HEK293 (cell line): ENCODE data around the gene NUMA1.

ENCODE experiments used
- CTCF ChIA-PET: fragments of 350-600 bp; formaldehyde crosslinking; extraction: SDS; loops from one replicate; lab custom pipeline; 2021; ENCODE audit warnings: antibody characterized with exemption; lab: Yijun Ruan, JAX
- POLR2A ChIA-PET: fragments of 300-600 bp; formaldehyde crosslinking; extraction: SDS; loops from one replicate; lab custom pipeline; 2020; ENCODE audit warnings: antibody characterized with exemption, inconsistent platforms; lab: Yijun Ruan, JAX
- H3K27ac ChIP-seq: fragments of 200-500 bp; sonication (Bioruptor generic); 2 replicates; pipeline ENCODE4 v1.5.1; 2014; ENCODE audit warnings: low read depth, low read length, control low read depth, inconsistent platforms; ENCODE audit errors: extremely low read depth
- H3K36me3 ChIP-seq, 2 experiments: fragments of 200-500 bp in 1 of 2; sonication (Bioruptor generic) in 1 of 2; 1 replicate in 1 of 2; 2 replicates in 1 of 2; pipeline ENCODE4 v1.5.1; 2014 to 2017; ENCODE audit warnings: inconsistent platforms in 2 of 2, low read length in 2 of 2; ENCODE audit not compliant: control insufficient read depth in 2 of 2, insufficient read depth in 1 of 2
- H3K4me1 ChIP-seq: fragments of 200-500 bp; sonication (Bioruptor generic); 2 replicates; pipeline ENCODE4 v1.5.1; 2014; ENCODE audit warnings: mild to moderate bottlenecking, low read length, inconsistent platforms; ENCODE audit not compliant: control insufficient read depth, insufficient read depth
- H3K4me3 ChIP-seq: 2 replicates; pipeline ENCODE4 v1.5.1; 2011; ENCODE audit warnings: low read depth, mild to moderate bottlenecking, control low read depth, low read length, moderate library complexity
- H3K9me3 ChIP-seq: fragments of 200-500 bp; sonication (Bioruptor generic); 2 replicates; pipeline ENCODE4 v1.5.1; 2014; ENCODE audit warnings: low read depth, low read length, inconsistent platforms; ENCODE audit not compliant: control insufficient read depth, insufficient read depth
- EGR2 ChIP-seq: fragments of 450-650 bp; formaldehyde crosslinking; IDR thresholded peaks from 2 replicates; pipeline ENCODE4 v1.5.1; 2016; ENCODE audit warnings: low read depth, missing biosample characterization, missing genetic modification characterization
- ELK4 ChIP-seq: IDR thresholded peaks from 2 replicates; pipeline ENCODE4 v1.6.1; 2011; ENCODE audit warnings: mild to moderate bottlenecking, low read depth, low read length, borderline replicate concordance
- GLI2 ChIP-seq: fragments of 450-650 bp; formaldehyde crosslinking; IDR thresholded peaks from 2 replicates; pipeline ENCODE4; 2017; ENCODE audit warnings: missing biosample characterization, missing genetic modification characterization, low read depth, borderline replicate concordance
- HOXD13 ChIP-seq: sonication (generic); formaldehyde crosslinking; IDR thresholded peaks from 2 replicates; pipeline ENCODE4 v1.8.0; 2022; ENCODE audit warnings: missing genetic modification reagents, borderline replicate concordance
- KLF1 ChIP-seq: fragments of 450-650 bp; formaldehyde crosslinking; IDR thresholded peaks from 2 replicates; pipeline ENCODE4 v1.5.1; 2016; ENCODE audit warnings: missing biosample characterization, missing genetic modification characterization
- MYNN ChIP-seq: fragments of 450-650 bp; formaldehyde crosslinking; IDR thresholded peaks from 2 replicates; pipeline ENCODE4 v1.5.1; 2016; ENCODE audit warnings: missing biosample characterization, missing genetic modification characterization, borderline replicate concordance
- SCRT2 ChIP-seq: fragments of 450-650 bp; formaldehyde crosslinking; IDR thresholded peaks from 2 replicates; pipeline ENCODE4 v1.5.1; 2016; ENCODE audit warnings: missing biosample characterization, missing genetic modification characterization
- SETDB1 ChIP-seq: IDR thresholded peaks from one replicate; pipeline ENCODE4 v1.6.1; 2017; ENCODE audit warnings: mild to moderate bottlenecking, low read length, moderate library complexity, mixed read lengths; ENCODE audit not compliant: insufficient read length
- ZBTB17 ChIP-seq: fragments of 450-650 bp; formaldehyde crosslinking; IDR thresholded peaks from 2 replicates; pipeline ENCODE4 v1.5.1; 2016; ENCODE audit warnings: missing biosample characterization, missing genetic modification characterization
- ZBTB26 ChIP-seq: fragments of 450-650 bp; formaldehyde crosslinking; optimal IDR thresholded peaks from 2 replicates; pipeline ENCODE3; 2016; ENCODE audit warnings: missing biosample characterization, mild to moderate bottlenecking, missing genetic modification characterization
- ZBTB49 ChIP-seq: fragments of 450-650 bp; formaldehyde crosslinking; IDR thresholded peaks from 2 replicates; pipeline ENCODE4 v1.5.1; 2016; ENCODE audit warnings: missing biosample characterization, missing genetic modification characterization, low read depth
- ZFHX2 ChIP-seq: fragments of 450-650 bp; formaldehyde crosslinking; conservative IDR thresholded peaks from 2 replicates; pipeline ENCODE4 v1.5.1; 2016; ENCODE audit warnings: missing biosample characterization, missing genetic modification characterization
- ZNF175 ChIP-seq: fragments of 450-650 bp; formaldehyde crosslinking; IDR thresholded peaks from 2 replicates; pipeline ENCODE4 v1.5.1; 2016; ENCODE audit warnings: missing biosample characterization, missing genetic modification characterization
- ZNF324 ChIP-seq: fragments of 450-650 bp; formaldehyde crosslinking; IDR thresholded peaks from 2 replicates; pipeline ENCODE4 v1.5.1; 2016; ENCODE audit warnings: missing biosample characterization, missing genetic modification characterization
- ZNF391 ChIP-seq: fragments of 450-650 bp; formaldehyde crosslinking; IDR thresholded peaks from 2 replicates; pipeline ENCODE4 v1.5.1; 2016; ENCODE audit warnings: low read depth, missing biosample characterization, missing genetic modification characterization, borderline replicate concordance
- ZNF416 ChIP-seq: fragments of 450-650 bp; formaldehyde crosslinking; IDR thresholded peaks from 2 replicates; pipeline ENCODE4 v1.5.1; 2016; ENCODE audit warnings: missing biosample characterization, missing genetic modification characterization
- ZNF544 ChIP-seq: fragments of 450-650 bp; formaldehyde crosslinking; IDR thresholded peaks from 2 replicates; pipeline ENCODE4 v1.5.0; 2017; ENCODE audit warnings: missing biosample characterization, missing genetic modification characterization
- ZNF548 ChIP-seq: fragments of 450-650 bp; formaldehyde crosslinking; IDR thresholded peaks from 2 replicates; pipeline ENCODE4 v1.5.1; 2016; ENCODE audit warnings: missing biosample characterization, missing genetic modification characterization
- ZNF558 ChIP-seq: fragments of 450-650 bp; formaldehyde crosslinking; IDR thresholded peaks from 2 replicates; pipeline ENCODE4 v1.5.1; 2016; ENCODE audit warnings: missing biosample characterization, missing genetic modification characterization
- ZNF561 ChIP-seq: fragments of 450-650 bp; IDR thresholded peaks from 2 replicates; pipeline ENCODE4 v1.5.1; 2018; ENCODE audit warnings: missing biosample characterization, missing genetic modification characterization, borderline replicate concordance
- ZNF664 ChIP-seq: fragments of 450-650 bp; formaldehyde crosslinking; IDR thresholded peaks from 2 replicates; pipeline ENCODE4 v1.5.1; 2016; ENCODE audit warnings: missing biosample characterization, missing genetic modification characterization
- ZNF692 ChIP-seq: fragments of 450-650 bp; formaldehyde crosslinking; IDR thresholded peaks from 2 replicates; pipeline ENCODE4 v1.5.1; 2016; ENCODE audit warnings: missing biosample characterization, missing genetic modification characterization
- ZNF704 ChIP-seq: fragments of 450-650 bp; formaldehyde crosslinking; IDR thresholded peaks from 2 replicates; pipeline ENCODE4 v1.5.1; 2016; ENCODE audit warnings: missing biosample characterization, missing genetic modification characterization
- ZNF76 ChIP-seq: fragments of 450-650 bp; formaldehyde crosslinking; IDR thresholded peaks from 2 replicates; pipeline ENCODE4; 2016; ENCODE audit warnings: low read depth, missing biosample characterization, missing genetic modification characterization, borderline replicate concordance
- ZSCAN18 ChIP-seq: fragments of 450-650 bp; formaldehyde crosslinking; IDR thresholded peaks from 2 replicates; pipeline ENCODE4 v1.5.1; 2016; ENCODE audit warnings: missing biosample characterization, missing genetic modification characterization

Gene NUMA1

GRCh38 chr11:72008728-72009127, 71.6 kb downstream of the NUMA1 start:
- H3K4me1 ChIP-seq: no peaks in the 10 kb centered on the region
- CTCF ChIA-PET: interaction anchor here (0.8 to 2.1 kb wide), 2 partner anchors 10 to 31 kb away, joined by 3 to 10 read pairs; partner anchors contain the start of gene IL18BP

GRCh38 chr11:72007587-72007986, 72.8 kb downstream of the NUMA1 start:
- no peak overlapping the region for H3K27ac ChIP-seq
- ChIA-PET CTCF (interaction anchor here (0.5 to 2.1 kb wide), 3 partner anchors 23 to 177 kb away, joined by 3 to 10 read pairs (median 5); no protein-coding TSS in a partner anchor), POLR2A (no interaction called here)
- H3K9me3 ChIP-seq: no peaks in the 10 kb centered on the region
- H3K36me3 ChIP-seq: peaks cover 0 to 99% of the 10 kb centered on the region in 2 experiments; a peak in 1 of 3 replicates
- H3K4me1 ChIP-seq: no peaks in the 10 kb centered on the region
- H3K4me3 ChIP-seq: no peak overlapping the region
- TF ChIP-seq HOXD13 (CRISPR knock-in tag) (no peak), ZNF561 (no peak), ZBTB17 (tag by site-specific recombination) (no peak), ZFHX2 (no peak), GLI2 (tag by site-specific recombination) (no peak), KLF1 (tag by site-specific recombination) (no peak), SETDB1 (no peak), ZNF76 (tag by site-specific recombination) (no peak), SCRT2 (tag by site-specific recombination) (no peak), ZNF704 (tag by site-specific recombination) (no peak), ZSCAN18 (tag by site-specific recombination) (no peak), ZNF391 (no peak), ZNF548 (tag by site-specific recombination) (no peak), ZNF416 (tag by site-specific recombination) (no peak), ELK4 (no peak), EGR2 (tag by site-specific recombination) (no peak)

More at GRCh38 chr11:72008728-72009127, 71.6 kb downstream of the NUMA1 start:
- TF ChIP-seq ZNF692 (tag by site-specific recombination) (no peak), MYNN (tag by site-specific recombination) (no peak), ZNF544 (no peak), EGR2 (tag by site-specific recombination) (no peak), ZNF324 (no peak), ZNF558 (tag by site-specific recombination) (no peak), ZBTB26 (tag by site-specific recombination) (no peak), ZNF664 (tag by site-specific recombination) (no peak), ZBTB49 (no peak), ZNF175 (tag by site-specific recombination) (no peak)
- no peak overlapping the region for H3K4me3 ChIP-seq
- H3K36me3 ChIP-seq: peaks cover 0 to 99% of the 10 kb centered on the region in 2 experiments; a peak in 1 of 3 replicates
- H3K27ac ChIP-seq: no peak overlapping the region
- no peaks in the 10 kb centered on the region for H3K9me3 ChIP-seq
- POLR2A ChIA-PET: no interaction called here
